ENCODE results near the gene PAX2.

DNA sequence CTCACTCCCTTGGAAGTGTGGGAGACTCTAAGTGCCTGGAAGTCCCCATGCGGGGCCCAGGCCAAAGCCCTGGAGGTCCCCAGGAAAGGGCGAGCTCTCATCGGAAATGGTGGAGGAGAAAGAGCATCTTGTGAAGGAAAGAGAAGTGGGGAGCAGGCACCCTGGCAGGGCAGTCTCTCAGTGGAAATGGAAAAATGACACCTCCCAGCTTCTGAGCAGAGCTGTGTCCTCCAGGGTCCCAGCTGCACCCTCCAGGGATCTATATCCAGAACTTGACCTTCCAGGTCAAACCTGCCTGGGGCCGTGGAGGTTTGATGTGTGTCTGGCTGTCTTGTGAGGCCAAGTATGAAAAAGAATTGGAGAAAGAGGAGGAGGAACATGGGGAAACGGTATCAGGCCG is 29.5 kb downstream of the PAX2 start:
- TF ChIP-seq, protein P1, sequence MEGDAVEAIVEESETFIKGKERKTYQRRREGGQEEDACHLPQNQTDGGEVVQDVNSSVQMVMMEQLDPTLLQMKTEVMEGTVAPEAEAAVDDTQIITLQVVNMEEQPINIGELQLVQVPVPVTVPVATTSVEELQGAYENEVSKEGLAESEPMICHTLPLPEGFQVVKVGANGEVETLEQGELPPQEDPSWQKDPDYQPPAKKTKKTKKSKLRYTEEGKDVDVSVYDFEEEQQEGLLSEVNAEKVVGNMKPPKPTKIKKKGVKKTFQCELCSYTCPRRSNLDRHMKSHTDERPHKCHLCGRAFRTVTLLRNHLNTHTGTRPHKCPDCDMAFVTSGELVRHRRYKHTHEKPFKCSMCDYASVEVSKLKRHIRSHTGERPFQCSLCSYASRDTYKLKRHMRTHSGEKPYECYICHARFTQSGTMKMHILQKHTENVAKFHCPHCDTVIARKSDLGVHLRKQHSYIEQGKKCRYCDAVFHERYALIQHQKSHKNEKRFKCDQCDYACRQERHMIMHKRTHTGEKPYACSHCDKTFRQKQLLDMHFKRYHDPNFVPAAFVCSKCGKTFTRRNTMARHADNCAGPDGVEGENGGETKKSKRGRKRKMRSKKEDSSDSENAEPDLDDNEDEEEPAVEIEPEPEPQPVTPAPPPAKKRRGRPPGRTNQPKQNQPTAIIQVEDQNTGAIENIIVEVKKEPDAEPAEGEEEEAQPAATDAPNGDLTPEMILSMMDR (IDR thresholded peaks at IDR 0.05): no peak
- no peak for TF ChIP-seq POLR2A (IDR thresholded peaks at IDR 0.05)
